Hematopoietic multipotent progenitor cell treated with erythropoietin and hydrocortisone succinate and interleukin-3 and kit ligand, for 8 days (in vitro differentiated cells): ENCODE data around the gene JOSD2.
"Not testable (repeated sequence)": the region's sequence is repeated elsewhere in the genome, so short reads cannot be mapped to it uniquely, and the experiment has no call there.

Experiments
- DNase-seq: peaks from one replicate; pipeline ENCODE4 v3.0.0-alpha.2; 2015

Gene JOSD2

GRCh38 chr19:50546527-50547221 is 35.7 kb upstream of the JOSD2 start:
- DNase-seq: no peak

GRCh38 chr19:50542943-50543342 is 32.0 kb upstream of the JOSD2 start:
- no peak for DNase-seq

GRCh38 chr19:50537769-50538230 is 26.8 kb upstream of the JOSD2 start:
- DNase-seq: peak; percentile 82

- no peak for DNase-seq
Observed at GRCh38 chr19:50537306-50537685, 26.3 kb upstream of the JOSD2 start.

GRCh38 chr19:50536662-50537305 is 25.8 kb upstream of the JOSD2 start:
- DNase-seq: no peak

- DNase-seq: no peak
Observed at GRCh38 chr19:50535672-50536187, 24.7 kb upstream of the JOSD2 start.

GRCh38 chr19:50534478-50534877 is 23.5 kb upstream of the JOSD2 start:
- DNase-seq: no peak

GRCh38 chr19:50532952-50533351 is 22.0 kb upstream of the JOSD2 start:
- no peak for DNase-seq

GRCh38 chr19:50531171-50531612 is 20.2 kb upstream of the JOSD2 start:
- DNase-seq: no peak

GRCh38 chr19:50528052-50528451 is 17.1 kb upstream of the JOSD2 start:
- not testable (repeated sequence) for DNase-seq

- DNase-seq: no peak
Observed at GRCh38 chr19:50522881-50523280, 11.9 kb upstream of the JOSD2 start.

GRCh38 chr19:50520822-50521465 is 10.0 kb upstream of the JOSD2 start:
- no peak for DNase-seq

- no peak for DNase-seq
Observed at GRCh38 chr19:50519006-50519575, 8.1 kb upstream of the JOSD2 start.

- DNase-seq: no peak
Observed at GRCh38 chr19:50518091-50519005, 7.4 kb upstream of the JOSD2 start.

- no peak for DNase-seq
Observed at GRCh38 chr19:50517704-50518075, 6.7 kb upstream of the JOSD2 start.

- no peak for DNase-seq
Observed at GRCh38 chr19:50516964-50517703, 6.1 kb upstream of the JOSD2 start.

GRCh38 chr19:50516456-50516855 is 5.5 kb upstream of the JOSD2 start:
- DNase-seq: no peak

GRCh38 chr19:50515168-50515561 is 4.2 kb upstream of the JOSD2 start:
- no peak for DNase-seq

GRCh38 chr19:50514346-50515167 is 3.6 kb upstream of the JOSD2 start:
- no peak for DNase-seq

- DNase-seq: no peak
Observed at GRCh38 chr19:50513746-50514345, 2.9 kb upstream of the JOSD2 start, which contains the start of gene ASPDH. TSS of gene ASPDH (minus strand) at chr19:50513913. CDS start at chr19:50513823, 90 bp downstream.
